GM19328 (cell line): ENCODE measurements around the gene KXD1.
"Not testable (repeated sequence)": the region's sequence is repeated elsewhere in the genome, so short reads cannot be mapped to it uniquely, and the experiment has no call there.

Experiments used
- ATAC-seq: cut with Tn5 transposase; IDR thresholded peaks from one replicate; pipeline ENCODE4 v1.9.1; 2021; ENCODE audit warnings: mild to moderate bottlenecking, moderate library complexity; ENCODE audit not compliant: unreplicated experiment

Gene KXD1

DNA sequence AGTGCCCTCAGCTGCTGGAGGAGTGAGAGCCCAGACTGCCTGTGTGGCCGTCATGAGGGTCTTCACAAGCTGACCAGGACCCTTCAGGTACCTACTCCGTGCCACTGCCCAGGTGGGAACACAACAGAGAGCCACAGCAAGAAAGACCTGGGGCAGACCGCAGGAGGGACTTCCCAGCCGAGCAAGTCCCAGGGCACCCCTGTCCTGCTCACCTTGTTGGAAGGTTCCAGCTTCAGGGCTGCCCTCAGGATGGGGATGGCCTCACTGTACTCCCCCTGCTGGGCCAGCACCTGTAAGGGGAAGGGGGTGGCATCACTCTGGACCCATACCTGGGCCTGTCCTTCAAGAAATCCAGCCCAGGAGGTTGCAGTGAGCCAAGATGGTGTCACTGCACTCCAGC, 24.6 kb upstream of the KXD1 start:
- no peak for ATAC-seq

DNA sequence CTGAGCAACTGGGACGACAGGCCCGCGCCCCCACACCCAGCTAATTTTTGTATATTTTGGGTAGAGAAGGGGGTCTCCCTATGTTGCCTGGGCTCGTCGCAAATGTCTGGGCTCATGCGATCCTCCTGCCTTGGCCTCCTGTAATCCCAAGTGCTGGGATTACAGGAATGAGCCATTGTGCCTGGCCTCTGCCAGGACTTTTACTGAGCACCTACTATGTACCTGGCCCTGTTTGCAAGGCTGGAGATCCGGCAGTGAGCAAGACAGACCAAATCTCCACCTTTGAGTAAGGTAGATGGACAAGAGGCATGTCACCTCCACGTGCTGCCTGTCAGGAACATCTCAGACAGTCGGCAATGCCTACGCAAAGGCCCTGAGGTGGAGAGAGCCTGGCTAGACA, 21.2 kb upstream of the KXD1 start:
- ATAC-seq: no peak

DNA sequence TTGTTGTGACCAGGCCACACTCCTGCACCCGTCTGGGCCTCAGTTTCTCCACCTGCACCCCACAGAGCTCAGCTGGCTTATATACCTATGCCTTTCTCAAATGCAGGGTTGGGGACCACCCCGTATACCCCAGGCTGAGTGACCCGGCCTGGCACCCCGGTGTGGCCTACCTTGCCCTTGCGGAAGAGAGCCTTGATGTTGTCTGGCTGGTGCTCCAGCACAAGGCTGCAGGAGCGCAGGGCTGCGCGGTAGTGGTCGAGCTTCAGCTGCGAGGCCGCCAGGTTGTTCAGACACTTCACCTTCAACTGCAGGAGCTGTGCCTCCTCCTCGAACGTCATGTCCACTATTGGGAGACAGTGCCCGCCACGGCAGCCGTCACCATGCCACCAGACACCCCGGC, 20.2 kb upstream of the KXD1 start:
- ATAC-seq: no peak

DNA sequence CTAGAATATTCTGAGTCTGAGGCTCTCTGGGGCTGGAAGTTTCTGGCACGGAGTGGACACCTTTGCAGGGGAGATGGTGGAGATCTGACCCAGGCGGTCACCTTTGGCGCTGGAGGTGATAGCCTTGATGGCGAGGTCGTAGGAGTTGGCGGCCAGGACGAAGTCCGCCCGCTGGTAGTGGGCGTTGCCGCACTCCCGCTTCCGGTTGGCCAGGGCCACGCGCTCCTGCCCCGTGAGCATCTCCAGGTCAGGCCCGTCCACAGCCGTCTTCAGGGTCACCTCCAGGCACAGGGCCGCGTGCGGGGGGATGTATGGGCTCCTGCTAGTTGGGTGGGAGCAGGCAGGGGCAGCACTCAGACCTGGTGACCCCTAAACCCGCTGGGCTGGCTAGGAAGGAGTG, 19.6 kb upstream of the KXD1 start:
- ATAC-seq: no peak

DNA sequence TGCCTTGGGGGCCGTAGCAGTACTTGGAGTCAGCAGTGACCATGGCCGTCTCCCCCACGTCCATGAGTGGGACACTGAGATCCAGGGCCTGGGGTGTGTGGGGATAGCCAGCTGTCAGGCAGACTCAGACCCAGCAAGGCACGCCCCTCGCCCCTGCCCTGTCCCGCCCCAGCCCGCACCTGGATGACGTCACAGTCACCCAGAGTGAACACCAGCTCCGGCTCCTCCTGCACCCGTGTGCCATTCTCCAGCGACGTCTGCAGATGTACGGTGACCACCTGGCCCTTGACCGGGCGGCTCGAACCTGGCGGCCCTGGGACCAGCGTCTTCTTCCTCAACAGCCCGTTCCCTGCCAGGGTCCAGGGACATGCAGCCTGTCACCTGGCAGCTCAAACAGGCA, 18.3 kb upstream of the KXD1 start:
- no peak for ATAC-seq

DNA sequence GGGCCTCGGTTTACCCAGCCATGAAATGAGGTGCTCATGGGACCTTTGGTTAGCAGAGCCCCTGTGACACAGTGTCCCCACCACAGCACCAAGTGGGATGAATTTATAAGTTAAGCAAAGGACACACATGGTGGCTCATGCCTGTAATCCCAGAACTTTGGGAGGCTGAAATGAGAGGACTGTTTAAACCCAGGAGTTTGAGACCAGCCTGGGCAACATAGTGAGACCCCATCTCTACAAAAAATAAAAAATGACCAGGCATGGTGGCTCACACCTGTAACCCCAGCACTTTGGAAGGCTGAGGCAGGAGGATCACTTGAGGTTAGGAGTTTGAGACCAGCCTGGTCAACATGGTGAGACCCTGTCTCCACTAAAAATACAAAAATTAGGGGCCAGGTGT, 17.5 kb upstream of the KXD1 start:
- ATAC-seq: not testable (repeated sequence)

DNA sequence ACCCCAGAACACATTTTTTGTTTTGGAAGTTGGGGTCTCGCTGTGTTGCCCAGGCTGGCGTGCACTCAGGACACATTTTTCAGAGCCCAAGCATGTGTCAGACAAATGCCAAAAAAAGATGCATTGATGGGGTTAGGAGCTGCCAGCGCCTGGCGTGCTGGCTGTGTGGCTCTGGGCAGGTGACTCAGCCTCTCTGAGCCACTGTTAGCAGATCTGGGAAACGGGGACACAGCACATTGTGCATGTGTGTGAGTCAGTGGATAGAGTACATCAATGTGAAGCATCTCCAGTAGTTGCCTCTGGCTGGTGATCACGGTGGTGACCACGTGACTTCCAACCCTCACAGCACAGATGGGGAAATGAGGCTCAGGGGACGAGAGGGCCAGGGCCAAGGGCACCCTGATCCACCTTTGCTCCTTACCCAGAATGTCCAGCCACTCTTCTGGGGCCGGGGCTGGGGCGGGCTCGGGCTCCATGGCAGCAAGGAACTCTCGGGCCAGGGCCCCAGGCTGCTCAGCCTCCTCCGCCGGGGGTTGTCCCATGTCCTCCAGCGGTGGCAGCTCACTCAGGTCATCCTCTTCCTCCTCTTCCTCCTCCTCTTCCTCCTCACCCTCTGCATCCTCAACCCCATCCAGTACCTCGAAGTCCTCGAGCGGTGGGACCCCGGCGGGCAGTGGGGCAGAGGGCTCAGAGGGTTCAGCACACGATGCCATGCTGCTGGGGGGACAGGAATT, 16.2 kb upstream of the KXD1 start:
- no peak for ATAC-seq

DNA sequence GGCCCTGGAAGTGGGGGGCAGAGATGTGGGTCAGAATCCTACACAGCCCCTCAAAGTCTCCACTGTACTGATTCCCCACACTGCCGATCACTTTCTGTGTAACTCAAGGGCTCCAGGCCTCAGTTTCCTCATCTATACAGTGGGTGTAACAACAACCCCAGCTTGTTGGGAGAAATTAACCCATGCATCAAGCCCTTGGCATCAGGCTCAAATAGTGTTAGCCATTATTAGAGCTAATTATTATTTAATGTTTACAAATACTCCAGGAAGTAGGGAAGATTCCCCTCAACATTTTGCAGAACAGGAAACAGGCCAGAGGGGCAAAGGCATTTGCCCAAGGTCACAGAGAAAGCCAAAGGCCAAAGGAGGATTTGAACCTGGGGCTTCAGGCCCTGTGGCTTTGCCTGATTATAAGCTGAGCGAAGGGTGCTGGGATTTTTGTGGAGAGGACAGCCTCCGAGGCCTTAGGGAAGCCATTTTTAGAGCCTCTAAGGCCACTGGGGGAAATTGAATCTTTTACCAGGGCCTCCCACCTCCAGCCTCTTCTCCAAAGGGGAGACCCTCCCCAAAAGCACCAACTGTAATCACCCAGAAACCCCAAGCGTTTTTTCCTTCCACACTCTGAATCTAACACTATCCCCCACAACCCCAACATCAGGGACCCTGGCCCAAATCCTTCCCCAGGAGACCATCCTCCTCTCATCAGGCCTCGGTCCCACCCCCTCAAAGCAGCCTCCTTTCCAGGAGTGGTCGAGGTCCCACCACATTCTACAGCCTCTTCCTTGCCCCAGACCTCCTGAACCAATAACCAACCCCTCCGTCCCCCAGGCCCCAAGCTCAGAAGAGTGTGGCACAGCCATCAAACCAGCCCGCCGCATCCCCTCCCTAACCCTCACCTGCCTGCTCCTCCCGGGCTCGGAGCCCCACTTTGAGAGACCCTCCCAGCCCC, 15.4 kb upstream of the KXD1 start:
- no peak for ATAC-seq

DNA sequence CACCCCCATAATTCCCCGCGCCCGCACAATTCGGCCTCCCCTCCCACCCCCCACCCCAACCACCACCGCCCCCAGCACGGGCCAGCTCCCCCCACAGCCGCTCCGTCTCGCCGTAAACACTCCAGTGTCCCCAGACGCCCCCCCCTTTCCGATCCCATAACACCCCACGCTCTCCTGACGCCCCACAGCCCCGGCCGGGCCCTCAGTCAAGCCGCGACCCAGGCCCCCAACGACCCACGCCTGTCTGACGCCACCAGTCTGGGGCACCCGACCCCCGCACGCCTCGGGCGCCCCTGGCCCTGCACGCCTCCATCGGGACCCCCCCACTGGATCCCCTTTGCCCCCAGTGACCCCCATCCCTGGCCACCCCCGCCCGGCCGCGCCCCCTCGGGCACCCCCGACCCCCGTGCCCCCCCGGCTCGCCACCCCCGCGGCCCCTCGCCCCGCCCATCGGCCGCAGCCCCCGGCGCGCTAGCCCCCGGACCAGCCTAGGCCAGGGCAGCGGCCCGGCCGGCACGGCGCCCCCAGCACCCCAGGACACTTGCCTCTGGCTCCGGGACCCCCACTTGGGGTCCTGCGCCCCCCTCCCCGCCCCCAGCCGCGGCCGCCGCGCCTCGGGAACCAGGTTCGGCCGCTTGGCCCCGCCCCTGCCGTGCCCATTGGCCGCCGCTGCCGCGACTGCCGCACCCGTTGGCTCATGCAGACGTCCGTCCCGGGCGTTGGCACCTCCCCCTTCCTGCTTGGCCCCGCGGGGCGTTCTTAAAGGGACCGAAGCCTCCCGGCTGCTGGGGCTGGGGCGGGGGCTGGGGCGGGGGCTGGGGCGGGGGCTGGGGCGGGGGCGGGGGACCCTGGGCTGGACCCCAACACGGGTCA, 14.5 kb upstream of the KXD1 start, which contains the start of gene FKBP8:
TSS of gene FKBP8 (minus strand) at position 633 of the 873 bp plus-strand sequence. CDS start 1,603 bp downstream, outside the sequence.
- ATAC-seq: peak; percentile 84

DNA sequence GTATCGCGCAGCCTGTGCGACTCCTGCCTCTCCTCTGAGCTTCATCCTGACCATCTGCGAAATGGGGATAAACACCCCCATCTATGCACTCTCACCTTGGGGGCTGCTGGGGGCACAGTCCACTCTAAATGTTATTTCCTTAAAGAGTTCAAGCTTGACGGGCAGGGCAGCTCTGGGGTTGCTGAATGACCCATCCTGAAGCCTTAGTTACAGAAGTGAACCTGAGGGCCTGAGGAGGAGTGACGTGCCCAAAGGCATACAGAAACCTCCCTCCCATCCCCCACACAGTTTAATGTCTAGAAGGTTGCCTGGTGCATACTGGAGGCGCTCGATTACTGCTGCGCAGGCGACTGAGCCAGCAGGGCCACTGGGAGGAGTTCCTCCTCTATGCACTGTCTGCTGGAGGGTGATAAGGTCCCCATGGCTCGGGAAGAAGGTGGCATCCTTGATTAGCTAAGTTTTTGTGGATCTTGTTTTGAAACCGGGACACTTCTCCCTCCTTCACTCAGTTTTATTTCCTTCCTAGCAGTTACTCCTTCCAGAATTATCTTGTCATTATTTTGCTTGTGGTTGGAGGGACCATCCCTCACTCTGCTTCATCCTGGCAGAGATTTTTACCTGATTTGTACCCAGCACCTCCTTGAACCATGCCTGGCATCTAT, 13.7 kb upstream of the KXD1 start:
- peak; percentile 49 for ATAC-seq

DNA sequence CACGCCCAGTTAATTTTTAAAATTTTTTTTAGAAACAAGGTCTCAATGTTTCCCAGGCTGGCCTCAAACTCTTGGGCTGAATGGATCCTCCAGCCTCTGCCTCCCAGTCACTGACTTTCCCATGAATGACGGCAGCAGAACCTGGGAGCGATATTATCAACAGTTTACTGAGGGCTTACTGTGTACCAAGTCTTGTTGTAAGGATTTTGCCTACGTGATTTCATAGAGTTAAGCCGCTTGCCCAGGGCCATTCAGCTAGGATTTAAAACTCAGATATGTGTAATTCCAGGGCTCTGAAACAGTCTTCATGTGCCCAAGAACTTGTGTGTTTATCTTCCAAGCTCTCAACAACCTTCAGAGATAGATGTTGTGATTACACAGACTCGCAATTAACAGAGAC, 6.0 kb upstream of the KXD1 start:
- ATAC-seq: no peak

DNA sequence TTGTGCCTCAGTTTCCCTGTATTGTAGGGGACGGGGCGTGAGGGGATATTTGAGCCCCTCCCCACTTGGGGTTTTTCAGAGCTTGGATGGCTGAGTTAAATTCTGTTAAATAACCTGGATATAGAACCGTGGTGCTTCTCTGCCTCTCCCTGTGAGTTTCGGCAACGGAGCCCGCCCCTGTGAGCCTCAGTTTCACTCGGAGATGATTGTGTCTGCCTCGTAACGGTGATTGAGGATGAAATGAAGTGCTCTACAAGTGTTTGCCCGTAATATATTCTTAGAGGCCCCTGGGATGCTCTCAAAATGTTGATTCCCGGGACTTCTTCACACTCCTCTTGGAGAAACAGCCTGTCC, 509 bp downstream of the KXD1 start:
- ATAC-seq: no peak

DNA sequence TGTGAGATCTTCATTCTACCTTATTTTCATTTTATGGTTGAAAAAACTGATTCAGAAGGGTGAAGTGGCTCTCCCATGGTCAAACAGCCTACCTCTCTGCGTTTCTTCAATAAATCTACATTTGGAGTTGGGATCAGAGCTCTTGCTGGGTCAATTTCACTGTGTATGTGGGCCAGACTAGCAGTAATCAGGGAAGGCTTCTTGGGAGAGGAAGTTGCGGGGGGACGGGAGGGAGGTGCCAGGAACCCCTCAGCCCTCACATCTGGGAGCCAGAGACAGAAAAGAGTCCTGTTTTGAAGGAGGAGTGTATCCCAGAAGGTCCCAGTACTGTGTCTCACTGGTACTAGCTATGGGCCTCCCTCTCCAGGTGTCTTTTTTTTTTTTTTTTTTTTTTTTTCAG, 934 bp downstream of the KXD1 start:
- no peak for ATAC-seq

DNA sequence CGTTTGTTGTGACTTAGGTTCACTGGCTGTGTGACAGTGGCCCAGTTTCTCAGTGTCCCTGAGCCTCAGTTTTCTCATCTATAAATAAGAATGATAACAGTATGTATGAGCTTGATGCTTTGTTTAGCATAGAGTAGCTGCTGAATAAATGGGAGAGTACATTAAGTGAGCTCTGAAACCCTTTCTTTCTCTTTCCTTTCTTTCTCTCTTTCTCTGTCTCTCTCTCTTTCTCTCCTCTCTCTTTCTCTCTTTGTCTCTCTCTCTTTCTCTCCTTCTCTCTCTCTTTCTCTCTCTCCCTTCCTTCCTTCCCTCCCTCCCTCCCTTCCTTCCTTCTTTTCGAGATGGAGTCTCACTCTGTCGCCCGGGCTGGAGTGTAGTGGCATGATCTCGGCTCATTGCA, 2.0 kb downstream of the KXD1 start:
- no peak for ATAC-seq

DNA sequence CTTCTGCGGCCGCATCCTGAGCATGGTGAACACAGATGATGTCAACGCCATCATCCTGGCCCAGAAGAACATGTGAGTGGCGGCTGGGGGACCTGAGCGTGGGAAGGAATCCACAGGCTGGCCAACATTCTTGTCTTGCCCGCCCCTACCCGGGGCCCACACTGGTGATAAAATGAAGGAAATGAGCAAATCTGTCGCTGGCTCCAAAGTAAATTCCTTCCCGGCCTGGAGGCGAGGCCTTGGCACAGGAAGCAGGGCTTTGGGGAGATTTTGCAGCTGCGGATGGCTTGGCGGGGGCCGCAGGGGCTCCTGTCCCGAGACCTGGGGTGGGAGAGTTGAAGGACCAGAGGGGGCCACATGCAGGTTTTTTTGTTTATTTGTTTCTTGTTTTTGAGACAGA, 4.4 kb downstream of the KXD1 start:
- ATAC-seq: no peak

DNA sequence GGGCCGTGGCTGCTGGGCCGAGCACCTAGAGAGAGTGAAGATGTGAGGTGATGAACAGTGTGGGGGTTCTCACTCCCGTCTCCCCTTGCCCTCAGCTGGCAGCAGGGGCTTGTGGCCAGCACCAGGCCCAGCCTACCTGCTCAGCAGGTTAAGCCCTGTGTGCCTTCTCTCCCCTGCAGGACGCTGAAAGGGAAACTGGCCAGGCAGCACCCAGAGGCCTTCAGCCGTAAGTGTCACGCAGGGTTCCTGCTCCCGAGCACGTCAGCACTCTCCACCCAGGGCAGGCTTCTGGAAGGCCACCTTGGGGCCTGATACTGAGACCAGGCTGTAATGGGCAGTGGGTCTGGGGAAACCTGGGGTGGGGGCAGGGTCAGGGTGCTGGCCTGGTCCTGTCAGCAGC, 9.3 kb downstream of the KXD1 start:
- ATAC-seq: no peak

DNA sequence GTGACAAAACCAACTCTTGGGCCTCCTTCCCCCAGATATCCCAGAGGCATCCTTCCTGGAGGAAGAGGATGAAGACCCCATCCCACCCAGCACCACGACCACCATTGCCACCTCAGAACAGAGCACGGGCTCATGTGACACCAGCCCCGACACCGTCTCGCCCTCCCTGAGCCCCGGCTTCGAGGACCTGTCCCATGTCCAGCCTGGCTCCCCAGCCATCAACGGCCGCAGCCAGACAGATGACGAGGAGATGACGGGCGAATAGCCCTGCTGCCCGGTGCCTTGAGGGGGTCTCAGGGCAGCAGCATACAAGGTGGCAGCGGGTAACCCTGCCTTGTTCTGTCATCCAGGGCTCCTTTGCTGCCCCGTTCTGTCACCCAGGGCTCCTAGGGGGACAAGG, 10.7 kb downstream of the KXD1 start:
- no peak for ATAC-seq

DNA sequence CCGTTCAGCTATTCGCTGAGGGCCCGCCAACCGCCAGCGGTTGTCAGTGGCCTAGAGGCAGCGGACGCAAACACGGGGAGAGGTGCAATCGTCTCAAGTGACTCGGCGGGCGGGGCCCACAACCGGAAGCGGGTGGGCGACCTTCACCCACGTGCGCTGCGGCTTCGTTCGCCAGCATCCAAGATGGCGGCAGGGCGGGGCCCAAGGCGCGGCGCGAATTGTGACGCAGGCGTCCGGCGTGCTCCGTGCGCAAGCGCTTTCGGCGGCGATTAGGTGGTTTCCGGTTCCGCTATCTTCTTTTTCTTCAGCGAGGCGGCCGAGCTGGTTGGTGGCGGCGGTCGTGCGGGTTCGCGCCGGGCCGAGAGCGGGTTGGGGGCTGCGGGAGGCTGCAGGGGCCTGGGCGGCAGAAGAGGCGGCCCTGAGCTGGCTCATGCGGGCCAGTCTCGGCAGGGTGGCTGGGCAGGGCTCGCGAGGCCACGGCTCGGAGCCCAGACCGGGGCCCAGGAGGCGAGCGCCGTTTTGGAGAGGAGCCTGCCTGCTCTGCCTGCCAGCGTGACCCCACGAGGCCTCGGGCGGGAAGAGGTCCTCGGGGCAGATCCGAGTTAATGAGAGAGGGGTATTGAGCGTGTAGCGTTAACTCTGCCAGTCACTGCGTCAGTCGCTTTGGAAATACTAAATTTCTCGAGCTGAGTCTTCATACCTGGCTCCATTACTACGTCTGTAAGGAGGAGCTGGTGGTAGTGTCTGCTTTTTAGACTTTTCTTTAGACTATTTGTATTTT, 14.1 kb downstream of the KXD1 start, which contains the start of gene UBA52:
TSS of gene UBA52 (plus strand) at position 294 of the 781 bp plus-strand sequence. CDS start 1,444 bp downstream, outside the sequence.
- peak; percentile 82 for ATAC-seq

DNA sequence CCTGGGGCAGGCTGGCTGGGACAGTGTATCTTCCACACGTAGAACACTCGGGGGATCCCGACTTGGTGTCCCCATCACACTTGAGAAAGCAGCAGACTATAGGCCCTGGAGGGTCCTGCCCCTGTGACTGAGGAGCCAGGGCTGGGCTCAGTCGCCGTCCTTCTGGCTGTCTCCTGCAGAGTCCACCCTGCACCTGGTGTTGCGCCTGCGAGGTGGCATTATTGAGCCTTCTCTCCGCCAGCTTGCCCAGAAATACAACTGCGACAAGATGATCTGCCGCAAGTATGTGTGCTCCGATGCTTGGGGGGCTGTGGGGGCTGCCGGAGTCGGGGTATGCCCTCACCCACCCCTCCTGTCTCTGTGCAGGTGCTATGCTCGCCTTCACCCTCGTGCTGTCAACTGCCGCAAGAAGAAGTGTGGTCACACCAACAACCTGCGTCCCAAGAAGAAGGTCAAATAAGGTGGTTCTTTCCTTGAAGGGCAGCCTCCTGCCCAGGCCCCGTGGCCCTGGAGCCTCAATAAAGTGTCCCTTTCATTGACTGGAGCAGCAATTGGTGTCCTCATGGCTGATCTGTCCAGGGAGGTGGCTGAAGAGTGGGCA, 17.1 kb downstream of the KXD1 start:
- ATAC-seq: no peak
